ENCODE results near the gene JADE2. TPM values are rescaled to one million over a fixed set of nuclear protein-coding genes. Genes with fewer than 3 reads are reported as not detected.

Gene JADE2
- total RNA-seq, 1 donor from 2014 or later = 26.3 TPM

DNA sequence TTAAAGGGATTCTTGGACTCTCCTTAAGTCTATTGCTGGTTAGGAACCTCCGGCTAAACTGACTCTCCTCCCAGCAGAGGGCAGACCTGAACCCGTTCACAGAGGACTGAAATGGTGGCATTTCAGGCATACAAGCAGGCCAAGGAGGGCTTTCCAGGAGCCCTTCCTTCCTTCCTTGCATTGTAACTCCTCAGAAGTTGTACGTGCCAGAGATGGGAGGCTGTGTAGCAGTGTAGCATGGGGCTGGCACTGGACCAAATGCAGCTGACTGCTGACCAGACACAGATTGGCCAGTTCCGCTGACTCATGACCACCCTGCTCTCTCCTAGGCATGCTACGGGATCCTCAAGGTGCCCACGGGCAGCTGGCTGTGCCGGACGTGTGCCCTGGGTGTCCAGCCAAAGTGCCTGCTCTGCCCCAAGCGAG lies 36.4 kb downstream of the JADE2 start:
- Histone ChIP-seq H3K9me3 (replicated peaks) (no peaks in the 10 kb centered on the region), H3K27ac (replicated peaks) (peak overlapping the region; percentile 53), H3K27me3 (ENCODE audit: low read depth) (no peaks in the 10 kb centered on the region), H3K4me1 (peaks cover 45% of the 10 kb centered on the region), H3K36me3 (peaks cover 81% of the 10 kb centered on the region), H3K4me3 (no peak overlapping the region)
- intact Hi-C loops (cut with micrococcal nuclease) = no loop called here
- TF ChIP-seq, protein P1, sequence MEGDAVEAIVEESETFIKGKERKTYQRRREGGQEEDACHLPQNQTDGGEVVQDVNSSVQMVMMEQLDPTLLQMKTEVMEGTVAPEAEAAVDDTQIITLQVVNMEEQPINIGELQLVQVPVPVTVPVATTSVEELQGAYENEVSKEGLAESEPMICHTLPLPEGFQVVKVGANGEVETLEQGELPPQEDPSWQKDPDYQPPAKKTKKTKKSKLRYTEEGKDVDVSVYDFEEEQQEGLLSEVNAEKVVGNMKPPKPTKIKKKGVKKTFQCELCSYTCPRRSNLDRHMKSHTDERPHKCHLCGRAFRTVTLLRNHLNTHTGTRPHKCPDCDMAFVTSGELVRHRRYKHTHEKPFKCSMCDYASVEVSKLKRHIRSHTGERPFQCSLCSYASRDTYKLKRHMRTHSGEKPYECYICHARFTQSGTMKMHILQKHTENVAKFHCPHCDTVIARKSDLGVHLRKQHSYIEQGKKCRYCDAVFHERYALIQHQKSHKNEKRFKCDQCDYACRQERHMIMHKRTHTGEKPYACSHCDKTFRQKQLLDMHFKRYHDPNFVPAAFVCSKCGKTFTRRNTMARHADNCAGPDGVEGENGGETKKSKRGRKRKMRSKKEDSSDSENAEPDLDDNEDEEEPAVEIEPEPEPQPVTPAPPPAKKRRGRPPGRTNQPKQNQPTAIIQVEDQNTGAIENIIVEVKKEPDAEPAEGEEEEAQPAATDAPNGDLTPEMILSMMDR (IDR thresholded peaks at IDR 0.05; ENCODE audit: borderline replicate concordance) = peak; percentile 60
- DNase-seq = peak; percentile 55

DNA sequence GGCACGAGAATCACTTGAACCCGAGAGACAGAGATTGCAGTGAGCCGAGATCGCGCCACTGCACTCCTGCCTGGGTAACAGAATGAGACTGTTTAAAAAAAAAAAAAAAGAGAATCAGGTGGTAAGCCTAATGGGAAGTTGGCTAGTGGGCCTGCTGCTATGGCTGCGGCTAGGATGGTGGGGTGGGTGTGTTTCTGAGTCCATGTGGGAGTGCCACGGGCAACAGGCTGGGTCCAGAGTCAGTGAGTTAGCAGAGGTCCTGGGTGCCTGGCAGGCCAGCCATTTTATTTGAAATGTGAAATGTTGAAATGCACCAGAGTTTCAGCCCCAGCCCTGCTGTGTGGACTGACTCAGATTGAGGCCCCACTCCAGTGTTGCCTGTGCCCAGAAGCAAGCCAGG lies 37.8 kb downstream of the JADE2 start:
- TF ChIP-seq, protein P1 (IDR thresholded peaks at IDR 0.05; ENCODE audit: borderline replicate concordance) = no peak
- DNase-seq = no peak
- Histone ChIP-seq H3K27ac (replicated peaks) (no peak overlapping the region), H3K4me1 (peaks cover 58% of the 10 kb centered on the region), H3K36me3 (peaks cover 95% of the 10 kb centered on the region), H3K4me3 (no peak overlapping the region), H3K27me3 (ENCODE audit: low read depth) (no peaks in the 10 kb centered on the region), H3K9me3 (replicated peaks) (no peaks in the 10 kb centered on the region)
- intact Hi-C loops (cut with micrococcal nuclease) = no loop called here

DNA sequence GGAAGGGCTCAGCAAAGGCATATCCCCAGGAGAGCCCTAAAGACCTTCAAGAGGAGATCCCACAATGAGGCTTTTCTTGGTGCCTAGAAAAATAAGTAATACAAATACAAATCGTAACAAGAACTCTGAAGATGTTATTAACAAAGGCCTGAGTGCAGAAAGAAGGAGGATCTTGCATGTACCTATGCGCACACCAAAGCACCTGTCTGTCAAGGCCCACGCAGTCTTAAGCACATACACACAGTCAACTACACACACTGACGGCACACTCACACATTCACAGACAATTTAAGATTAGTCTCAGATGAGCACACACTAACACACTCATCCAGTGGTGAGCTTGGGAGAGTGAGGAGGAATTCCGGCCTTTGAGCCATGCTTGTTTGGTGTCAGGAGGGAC lies 38.5 kb downstream of the JADE2 start:
- TF ChIP-seq, protein P1 (IDR thresholded peaks at IDR 0.05; ENCODE audit: borderline replicate concordance) = no peak
- peaks cover 90% of the 10 kb centered on the region for H3K36me3 ChIP-seq
- H3K9me3 ChIP-seq (replicated peaks) = no peaks in the 10 kb centered on the region
- intact Hi-C loops (cut with micrococcal nuclease) = no loop called here
- no peak overlapping the region for H3K27ac ChIP-seq (replicated peaks)
- DNase-seq = no peak
- H3K27me3 ChIP-seq (ENCODE audit: low read depth) = no peaks in the 10 kb centered on the region
- H3K4me3 ChIP-seq = no peak overlapping the region
- H3K4me1 ChIP-seq = peaks cover 59% of the 10 kb centered on the region

DNA sequence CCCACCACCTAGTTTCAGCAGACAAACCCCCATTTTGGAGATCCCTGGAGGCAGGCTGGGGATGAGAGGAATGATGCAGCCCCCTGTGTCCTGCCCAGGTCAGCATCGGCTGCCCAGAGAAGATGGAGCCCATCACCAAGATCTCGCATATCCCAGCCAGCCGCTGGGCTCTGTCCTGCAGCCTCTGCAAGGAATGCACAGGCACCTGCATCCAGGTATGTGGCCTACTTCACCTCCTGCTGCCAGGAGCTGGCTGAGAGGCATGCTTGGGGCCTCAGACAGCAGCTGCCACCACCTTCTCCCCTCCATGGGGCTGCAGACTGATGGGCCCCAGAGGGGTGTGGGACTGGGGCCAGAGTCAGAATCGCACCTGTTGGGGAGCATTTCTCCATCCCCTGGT lies 38.9 kb downstream of the JADE2 start:
- H3K27ac ChIP-seq (replicated peaks) = no peak overlapping the region
- no peak overlapping the region for H3K4me3 ChIP-seq
- DNase-seq = no peak
- peaks cover 59% of the 10 kb centered on the region for H3K4me1 ChIP-seq
- peaks cover 89% of the 10 kb centered on the region for H3K36me3 ChIP-seq
- TF ChIP-seq, protein P1 (IDR thresholded peaks at IDR 0.05; ENCODE audit: borderline replicate concordance) = no peak
- H3K27me3 ChIP-seq (ENCODE audit: low read depth) = no peaks in the 10 kb centered on the region
- no peaks in the 10 kb centered on the region for H3K9me3 ChIP-seq (replicated peaks)
- intact Hi-C loops (cut with micrococcal nuclease) = no loop called here

DNA sequence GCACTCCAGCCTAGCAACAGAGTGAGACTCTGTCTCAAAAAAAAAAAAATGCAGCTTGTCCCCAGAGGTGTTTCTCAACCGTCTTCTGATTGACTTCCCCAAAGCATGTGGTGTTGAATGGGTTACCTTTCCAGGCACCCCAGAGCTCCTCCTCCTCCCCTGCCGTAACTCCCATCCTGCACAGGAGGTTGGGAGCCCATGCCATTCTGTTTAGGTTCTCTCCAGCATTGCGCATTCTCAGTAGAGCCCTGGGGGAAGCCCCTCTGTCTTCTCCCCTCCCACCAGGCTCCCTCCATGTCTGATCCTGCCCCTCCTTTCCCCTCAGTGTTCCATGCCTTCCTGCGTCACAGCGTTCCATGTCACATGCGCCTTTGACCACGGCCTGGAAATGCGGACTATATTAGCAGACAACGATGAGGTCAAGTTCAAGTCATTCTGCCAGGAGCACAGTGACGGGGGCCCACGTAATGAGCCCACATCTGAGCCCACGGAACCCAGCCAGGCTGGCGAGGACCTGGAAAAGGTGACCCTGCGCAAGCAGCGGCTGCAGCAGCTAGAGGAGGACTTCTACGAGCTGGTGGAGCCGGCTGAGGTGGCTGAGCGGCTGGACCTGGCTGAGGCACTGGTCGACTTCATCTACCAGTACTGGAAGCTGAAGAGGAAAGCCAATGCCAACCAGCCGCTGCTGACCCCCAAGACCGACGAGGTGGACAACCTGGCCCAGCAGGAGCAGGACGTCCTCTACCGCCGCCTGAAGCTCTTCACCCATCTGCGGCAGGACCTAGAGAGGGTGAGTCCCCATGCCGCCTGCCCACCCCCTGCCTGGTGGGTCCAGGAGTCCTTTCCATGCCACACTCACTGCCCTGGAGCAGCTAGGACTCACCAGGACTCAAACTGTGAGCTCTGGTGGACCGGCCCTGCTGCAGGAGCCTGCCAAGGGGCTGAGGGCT lies 40.6 kb downstream of the JADE2 start:
- intact Hi-C loops (cut with micrococcal nuclease) = no loop called here
- Histone ChIP-seq H3K36me3 (peaks cover 87% of the 10 kb centered on the region), H3K4me1 (peaks cover 65% of the 10 kb centered on the region), H3K4me3 (no peak overlapping the region), H3K27me3 (ENCODE audit: low read depth) (no peaks in the 10 kb centered on the region), H3K9me3 (replicated peaks) (no peaks in the 10 kb centered on the region), H3K27ac (replicated peaks) (peak overlapping the region; percentile 29)
- no peak for DNase-seq
- TF ChIP-seq, protein P1 (IDR thresholded peaks at IDR 0.05; ENCODE audit: borderline replicate concordance) = no peak
